Activated CD4-positive, CD25-positive, alpha-beta regulatory T cell treated with anti-CD3 and anti-CD28 coated beads, Interleukin-2, amount 50 U/mL, for 24 hours (primary cell): ENCODE data around the gene TNFAIP1.

ENCODE experiments used
- ATAC-seq, 2 donors: fragments of 150-1000 bp; cut with Tn5 transposase; one replicate each; pipeline ENCODE4 v1.10.0; 2021; ENCODE audit warnings: mild to moderate bottlenecking in 1 of 2, moderate library complexity in 1 of 2

The TNFAIP1 gene

DNA sequence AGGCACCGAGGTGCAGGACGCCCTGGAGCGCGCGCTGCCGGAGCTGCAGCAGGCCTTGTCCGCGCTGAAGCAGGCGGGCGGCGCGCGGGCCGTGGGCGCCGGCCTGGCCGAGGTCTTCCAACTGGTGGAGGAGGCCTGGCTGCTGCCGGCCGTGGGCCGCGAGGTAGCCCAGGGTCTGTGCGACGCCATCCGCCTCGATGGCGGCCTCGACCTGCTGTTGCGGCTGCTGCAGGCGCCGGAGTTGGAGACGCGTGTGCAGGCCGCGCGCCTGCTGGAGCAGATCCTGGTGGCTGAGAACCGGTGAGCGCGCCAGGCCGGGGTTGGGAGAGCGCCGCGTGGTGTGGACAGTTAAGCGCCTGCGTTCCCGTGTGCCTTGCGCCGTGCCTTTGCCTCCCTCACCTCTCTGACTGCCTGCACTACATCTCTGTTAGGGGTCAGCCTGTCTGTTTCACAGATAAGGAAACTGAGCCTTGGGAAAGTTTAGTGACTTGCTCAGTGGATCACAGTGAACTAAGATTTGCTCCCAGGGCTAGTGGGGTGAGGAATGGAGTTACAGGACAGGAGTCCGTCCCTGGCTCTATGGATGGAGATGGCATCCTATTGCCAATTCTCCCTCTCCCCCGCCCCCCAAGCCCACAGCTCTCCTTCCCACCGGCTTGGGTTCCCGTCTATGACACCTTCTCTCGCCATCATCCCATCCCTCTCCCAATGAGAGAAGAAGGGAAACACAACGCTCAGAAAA is 36.8 kb downstream of the TNFAIP1 start:
- ATAC-seq = peak in 1 of 2 donors; percentile 2

DNA sequence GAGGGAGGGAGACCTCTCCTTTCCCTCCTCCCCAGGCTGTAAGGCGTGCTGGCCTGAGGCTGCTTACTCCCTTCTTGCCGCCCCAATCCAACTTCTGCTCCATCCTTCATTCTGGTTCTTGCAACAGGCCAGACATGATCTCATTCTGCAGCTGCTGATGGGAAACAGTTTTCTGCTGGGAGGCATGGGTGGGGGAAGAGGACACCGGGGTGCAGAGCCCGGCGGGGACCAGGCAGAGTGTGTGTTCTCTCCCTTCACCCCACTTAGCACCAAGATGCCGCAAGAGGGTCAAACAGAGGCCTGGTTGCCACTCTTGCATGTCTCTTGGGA is 37.3 kb downstream of the TNFAIP1 start:
- no peak for ATAC-seq

GRCh38 chr17:28379814-28380801 is 44.5 kb downstream of the TNFAIP1 start:
- no peak for ATAC-seq

DNA sequence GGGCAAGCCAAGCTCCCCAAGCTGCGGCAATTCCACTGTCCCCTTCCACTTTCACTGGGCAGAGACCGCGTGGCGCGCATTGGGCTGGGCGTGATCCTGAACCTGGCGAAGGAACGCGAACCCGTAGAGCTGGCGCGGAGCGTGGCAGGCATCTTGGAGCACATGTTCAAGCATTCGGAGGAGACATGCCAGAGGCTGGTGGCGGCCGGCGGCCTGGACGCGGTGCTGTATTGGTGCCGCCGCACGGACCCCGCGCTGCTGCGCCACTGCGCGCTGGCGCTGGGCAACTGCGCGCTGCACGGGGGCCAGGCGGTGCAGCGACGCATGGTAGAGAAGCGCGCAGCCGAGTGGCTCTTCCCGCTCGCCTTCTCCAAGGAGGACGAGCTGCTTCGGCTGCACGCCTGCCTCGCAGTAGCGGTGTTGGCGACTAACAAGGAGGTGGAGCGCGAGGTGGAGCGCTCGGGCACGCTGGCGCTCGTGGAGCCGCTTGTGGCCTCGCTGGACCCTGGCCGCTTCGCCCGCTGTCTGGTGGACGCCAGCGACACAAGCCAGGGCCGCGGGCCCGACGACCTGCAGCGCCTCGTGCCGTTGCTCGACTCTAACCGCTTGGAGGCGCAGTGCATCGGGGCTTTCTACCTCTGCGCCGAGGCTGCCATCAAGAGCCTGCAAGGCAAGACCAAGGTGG is 45.7 kb downstream of the TNFAIP1 start:
- no peak for ATAC-seq

GRCh38 chr17:28384281-28385036 is 48.9 kb downstream of the TNFAIP1 start:
- ATAC-seq = peak; percentile 90

- peak; percentile 6 to 9 for ATAC-seq
These were observed 49.5 kb downstream of the TNFAIP1 start for GRCh38 chr17:28385037-28385400.

DNA sequence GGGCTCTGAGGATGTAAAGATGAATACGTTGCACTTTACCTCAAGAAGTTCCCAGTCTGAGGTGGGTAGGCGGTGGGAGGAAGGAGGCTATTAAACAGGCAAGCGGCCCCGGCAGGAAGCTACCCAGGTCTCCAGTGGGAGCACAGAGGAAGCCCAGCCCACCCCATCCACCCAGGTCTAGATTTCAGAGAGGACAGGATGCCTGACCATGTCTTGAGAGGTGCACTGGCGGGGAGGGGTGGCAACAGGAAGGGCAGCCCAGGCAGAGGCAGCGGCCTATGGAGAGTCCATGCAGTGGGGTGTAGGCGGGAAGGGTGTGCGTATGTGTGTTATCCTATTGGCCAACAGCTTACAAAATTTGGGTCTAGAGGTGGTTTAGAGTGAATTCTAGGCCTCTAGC is 49.8 kb downstream of the TNFAIP1 start:
- ATAC-seq = peak; percentile 25 to 26

- no peak for ATAC-seq
These were observed 50.8 kb downstream of the TNFAIP1 start for GRCh38 chr17:28386391-28386790.

GRCh38 chr17:28388106-28388505 is 52.5 kb downstream of the TNFAIP1 start:
- no peak for ATAC-seq

GRCh38 chr17:28390141-28390540 is 54.6 kb downstream of the TNFAIP1 start:
- ATAC-seq = no peak

GRCh38 chr17:28390563-28390962 is 55.0 kb downstream of the TNFAIP1 start:
- no peak for ATAC-seq

DNA sequence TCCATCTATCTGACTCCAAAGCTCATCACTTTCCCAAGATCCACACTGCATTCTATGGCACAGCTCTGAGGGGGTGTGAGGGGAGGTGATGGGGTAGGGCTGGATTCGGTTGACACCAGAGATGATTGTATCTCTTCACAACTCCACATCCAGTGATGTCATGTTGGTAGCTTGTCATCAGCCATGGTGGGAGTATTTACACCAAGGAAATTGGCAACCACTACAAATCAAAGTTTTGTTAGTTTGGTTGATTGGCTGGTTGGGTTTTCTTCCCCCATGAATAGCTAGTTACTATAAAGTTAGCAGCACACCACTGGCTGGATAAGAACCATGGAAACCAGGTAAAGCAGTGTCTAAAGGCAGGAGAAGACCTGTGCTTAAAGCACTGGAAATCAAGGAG is 55.4 kb downstream of the TNFAIP1 start:
- ATAC-seq = no peak

GRCh38 chr17:28391401-28391800 is 55.8 kb downstream of the TNFAIP1 start:
- no peak for ATAC-seq

DNA sequence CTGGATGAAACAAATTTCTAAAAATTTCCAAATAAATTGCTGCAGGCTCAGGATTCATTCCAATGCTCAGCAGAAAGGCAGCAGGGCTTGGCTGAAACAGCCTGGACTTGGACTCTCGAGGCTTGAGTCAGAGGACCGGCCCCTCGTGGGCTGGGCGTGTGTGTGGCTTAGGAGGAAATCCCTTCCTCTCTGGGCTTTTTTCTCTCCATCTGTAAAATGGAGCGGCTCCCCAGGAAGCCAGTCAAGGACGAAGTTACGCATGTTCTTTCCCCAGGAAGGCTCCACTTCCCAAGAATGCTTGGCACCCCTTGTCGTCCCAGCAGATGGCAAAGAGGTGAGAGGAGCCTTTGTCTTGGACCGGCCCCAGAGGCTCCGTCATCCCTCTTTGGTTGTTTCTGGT is 56.9 kb downstream of the TNFAIP1 start:
- no peak for ATAC-seq

GRCh38 chr17:28394337-28395116 is 59.0 kb downstream of the TNFAIP1 start:
- ATAC-seq = no peak

DNA sequence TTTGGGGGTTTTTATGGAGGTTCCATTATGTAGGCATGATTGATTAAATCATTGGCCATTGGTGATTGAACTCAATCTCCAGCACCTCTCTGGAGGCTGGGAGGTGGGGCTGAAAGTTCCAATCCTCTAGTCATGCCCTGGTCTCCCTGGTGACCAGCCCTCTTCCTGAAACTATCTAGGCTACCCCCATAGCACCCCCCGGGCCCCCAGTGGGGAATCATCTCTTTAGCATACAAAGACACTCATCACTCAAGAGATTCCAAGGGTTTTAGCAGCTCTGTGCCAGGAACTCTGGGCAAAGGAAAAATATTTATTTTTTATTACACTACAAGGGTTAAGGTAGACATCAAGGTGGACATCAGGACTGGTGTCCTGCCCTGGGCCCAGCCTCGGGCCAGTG is 59.9 kb downstream of the TNFAIP1 start:
- no peak for ATAC-seq

- ATAC-seq = no peak
These were observed 60.4 kb downstream of the TNFAIP1 start for GRCh38 chr17:28395968-28396367.
